Stimulated activated CD8-positive, alpha-beta memory T cell treated with anti-CD3 and anti-CD28 coated beads, Interleukin-15, amount 100 ng/mL, for 24 hours (primary cell): ENCODE results near the gene PCSK4.
"Not testable (repeated sequence)": the region's sequence is repeated elsewhere in the genome, so short reads cannot be mapped to it uniquely, and the experiment has no call there.

Source experiments
- DNase-seq: peaks from one replicate; pipeline ENCODE4 v3.0.0-alpha.2; 2020; ENCODE audit warnings: low read depth

The PCSK4 gene

GRCh38 chr19:1503925-1504773 is 14.0 kb upstream of the PCSK4 start:
- no peak for DNase-seq

- DNase-seq, result peak; percentile 59
Observed at GRCh38 chr19:1503089-1503924, 13.2 kb upstream of the PCSK4 start.

GRCh38 chr19:1502433-1503088 is 12.4 kb upstream of the PCSK4 start:
- no peak for DNase-seq

- no peak for DNase-seq
Observed at GRCh38 chr19:1501200-1501595, 11.0 kb upstream of the PCSK4 start.

- DNase-seq, result not testable (repeated sequence)
Observed at GRCh38 chr19:1499231-1499630, 9.1 kb upstream of the PCSK4 start.

GRCh38 chr19:1497578-1498235 is 7.6 kb upstream of the PCSK4 start:
- DNase-seq, result no peak

- DNase-seq, result no peak
Observed at GRCh38 chr19:1496714-1497577, 6.8 kb upstream of the PCSK4 start.

GRCh38 chr19:1495799-1496713 is 5.9 kb upstream of the PCSK4 start:
- DNase-seq, result no peak

- no peak for DNase-seq
Observed at GRCh38 chr19:1495051-1495798, 5.1 kb upstream of the PCSK4 start.

GRCh38 chr19:1494115-1494815 is 4.1 kb upstream of the PCSK4 start:
- DNase-seq, result no peak

GRCh38 chr19:1492474-1493006 is 2.4 kb upstream of the PCSK4 start:
- DNase-seq, result no peak

GRCh38 chr19:1491849-1492170 is 1.7 kb upstream of the PCSK4 start:
- DNase-seq, result no peak

- no peak for DNase-seq
Observed at GRCh38 chr19:1491114-1491848, 1.1 kb upstream of the PCSK4 start, which contains the start of gene REEP6. TSS of gene REEP6 (plus strand) at chr19:1491181. CDS start at chr19:1491270, 89 bp downstream.

GRCh38 chr19:1489463-1490310 is 463 bp downstream of the PCSK4 start:
- DNase-seq, result no peak

- DNase-seq, result no peak
Observed at GRCh38 chr19:1488282-1488601, 1.9 kb downstream of the PCSK4 start.

- DNase-seq, result no peak
Observed at GRCh38 chr19:1487576-1488281, 2.4 kb downstream of the PCSK4 start.
